Osteocyte (in vitro differentiated cells): ENCODE results near the gene LRRD1. TPM values are rescaled to one million over a fixed set of nuclear protein-coding genes. Genes with fewer than 3 reads are reported as not detected.

Experiments
- DNase-seq: peaks from one replicate; pipeline ENCODE4 v3.0.0; 2021; ENCODE audit warnings: mixed read lengths; ENCODE audit not compliant: unreplicated experiment; ENCODE audit errors: extremely low spot score
- H3K27ac Mint-ChIP-seq: one replicate; pipeline ENCODE4 v1.8.0; 2021; ENCODE audit warnings: mild to moderate bottlenecking, mixed read lengths; ENCODE audit not compliant: unreplicated experiment
- H3K27me3 Mint-ChIP-seq: one replicate; pipeline ENCODE4 v1.8.0; 2021; ENCODE audit warnings: mixed read lengths; ENCODE audit not compliant: unreplicated experiment
- H3K36me3 Mint-ChIP-seq: one replicate; pipeline ENCODE4 v1.8.0; 2021; ENCODE audit warnings: mixed read lengths; ENCODE audit not compliant: unreplicated experiment
- H3K4me1 Mint-ChIP-seq: one replicate; pipeline ENCODE4 v1.8.0; 2021; ENCODE audit warnings: mixed read lengths; ENCODE audit not compliant: unreplicated experiment
- H3K4me3 Mint-ChIP-seq: one replicate; pipeline ENCODE4 v1.8.0; 2021; ENCODE audit warnings: mild to moderate bottlenecking, moderate library complexity, mixed read lengths; ENCODE audit not compliant: unreplicated experiment
- H3K9me3 Mint-ChIP-seq: one replicate; pipeline ENCODE4 v1.8.0; 2021; ENCODE audit warnings: mixed read lengths; ENCODE audit not compliant: unreplicated experiment
- CTCF ChIP-seq: fragments of 200-600 bp; sonication (generic); IDR thresholded peaks from 2 replicates; pipeline ENCODE4 v1.5.0; 2021; ENCODE audit warnings: antibody characterized with exemption, mild to moderate bottlenecking, moderate library complexity
- microRNA-seq: library from miRNA; unstranded; fragments of <30 nt; microRNA quantifications from one replicate; pipeline ENCODE4 v1.1.0, GENCODE V29; 2020; ENCODE audit not compliant: unreplicated experiment
- total RNA-seq: library from RNA; stranded (reverse); gene quantifications from 2 replicates; pipeline ENCODE4 v1.2.1, GENCODE V29; 2021

Gene LRRD1
- total RNA-seq, 1 donor from 2014 or later: not detected

- Mint-ChIP-seq H3K9me3 (no peaks in the 10 kb centered on the region), H3K4me1 (peaks cover 8% of the 10 kb centered on the region), H3K4me3 (no peak overlapping the region), H3K27ac (no peak overlapping the region), H3K36me3 (peaks cover 52% of the 10 kb centered on the region), H3K27me3 (no peaks in the 10 kb centered on the region)
- DNase-seq: no peak
- no peak for TF ChIP-seq CTCF
Measured at GRCh38 chr7:92095380-92095779, 83.6 kb downstream of the LRRD1 start.

Small RNA genes within 50 kb of the gene (microRNA-seq; reads per million reads assigned to microRNA genes)
- not detected for gene MIR1285-1

Other genes starting within 250 kb of the LRRD1 start
- 44.9 and 47.2 TPM in 2 replicates for gene AKAP9, start 238.3 kb downstream of the LRRD1 start, total RNA-seq
- 49.2 and 50.2 TPM in 2 replicates for gene CYP51A1, start 44.7 kb downstream of the LRRD1 start, total RNA-seq
- gene KRIT1, start 66.8 kb upstream of the LRRD1 start, total RNA-seq: 38.3 and 40.3 TPM in 2 replicates
- 63.8 and 74.8 TPM in 2 replicates for gene ANKIB1, start 66.8 kb upstream of the LRRD1 start, total RNA-seq